Mesodermal cell (in vitro differentiated cells): Measurements from ENCODE around the gene LAMA3.

Experiments
- H3K27ac ChIP-seq: 2 replicates; pipeline ENCODE4 v1.7.0; 2013; ENCODE audit warnings: mild to moderate bottlenecking, low read depth, low read length, moderate library complexity; ENCODE audit not compliant: severe bottlenecking
- H3K36me3 ChIP-seq: 2 replicates; pipeline ENCODE4 v1.7.1; 2013; ENCODE audit warnings: mild to moderate bottlenecking, low read length, moderate library complexity; ENCODE audit not compliant: control insufficient read depth, insufficient read depth
- H3K4me1 ChIP-seq: one replicate; pipeline ENCODE4 v1.7.1; 2013; ENCODE audit warnings: mild to moderate bottlenecking, low read length; ENCODE audit not compliant: insufficient read depth, control insufficient read depth, poor library complexity, severe bottlenecking
- H3K4me3 ChIP-seq: 2 replicates; pipeline ENCODE4 v1.7.0; 2013; ENCODE audit warnings: low read length, control low read depth, mild to moderate bottlenecking; ENCODE audit not compliant: insufficient read depth, poor library complexity, severe bottlenecking; ENCODE audit errors: extremely low read depth
- H3K9me3 ChIP-seq: 2 replicates; pipeline ENCODE4 v1.7.1; 2013; ENCODE audit warnings: mild to moderate bottlenecking, low read length, moderate library complexity; ENCODE audit not compliant: control insufficient read depth
- WGBS, 2 experiments: methylation state at CpG; one replicate each; pipeline ENCODE4 v1.1.5; 2013; ENCODE audit warnings: missing lambda C conversion rate in 2 of 2; ENCODE audit not compliant: insufficient coverage in 2 of 2; 5-methylcytosine and 5-hydroxymethylcytosine counted together

Gene LAMA3

DNA sequence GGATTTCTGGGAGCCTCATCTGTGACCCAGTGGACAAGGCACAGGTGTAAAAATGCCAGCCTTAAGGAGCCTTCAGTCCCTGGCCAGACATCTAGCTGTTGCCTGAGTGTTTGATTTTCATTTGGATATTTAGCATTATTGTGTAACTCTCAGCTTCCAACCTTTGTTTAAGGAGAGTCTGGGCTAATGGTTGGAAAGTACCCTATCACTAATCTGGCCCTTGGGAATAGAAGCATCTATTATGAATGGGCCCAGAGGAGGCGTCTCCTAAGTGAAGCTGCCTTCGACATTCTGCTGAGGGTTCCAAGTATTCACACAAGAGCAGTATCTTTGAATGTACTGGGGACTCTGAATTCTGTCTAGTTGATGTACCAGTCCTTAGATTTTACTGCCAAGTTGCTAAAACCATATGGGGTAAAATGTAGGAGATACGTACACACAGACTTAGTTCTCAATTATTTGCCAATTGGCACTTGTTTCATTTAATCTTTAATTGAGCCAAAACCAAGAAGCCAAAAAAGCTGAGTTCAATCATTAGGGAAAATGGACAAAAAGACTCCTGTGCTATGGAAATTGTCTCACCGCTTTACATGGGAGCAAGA lies 19.3 kb upstream of the LAMA3 start:
- Histone ChIP-seq H3K27ac (no peak overlapping the region), H3K9me3 (no peaks in the 10 kb centered on the region), H3K36me3 (no peaks in the 10 kb centered on the region), H3K4me3 (no peak overlapping the region), H3K4me1 (no peaks in the 10 kb centered on the region)
- 96% methylated on average over 2 to 4 of the region's 4 CpGs for WGBS, 2 experiments

DNA sequence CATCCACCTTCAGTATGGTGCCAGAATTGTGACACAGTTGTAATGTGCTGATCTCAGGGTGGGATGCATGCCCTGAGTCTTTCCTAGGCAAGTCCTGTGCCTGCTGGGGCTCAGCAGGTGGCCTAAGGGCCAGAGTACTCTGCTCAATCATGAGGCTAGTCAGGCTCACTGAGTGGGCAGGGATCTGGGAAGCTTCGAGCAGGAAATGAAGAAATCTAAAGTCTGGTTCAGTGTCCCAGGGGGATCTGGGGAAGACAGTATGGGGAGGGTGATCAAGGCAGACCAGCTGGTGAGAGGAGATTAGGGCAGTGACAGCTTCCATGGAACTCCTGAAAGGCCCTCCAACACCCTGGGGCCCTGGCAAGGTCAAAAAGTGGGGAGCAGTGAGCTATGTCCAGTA lies 17.7 kb upstream of the LAMA3 start:
- H3K36me3 ChIP-seq, result no peaks in the 10 kb centered on the region
- no peak overlapping the region for H3K27ac ChIP-seq
- no peaks in the 10 kb centered on the region for H3K4me1 ChIP-seq
- H3K9me3 ChIP-seq, result no peaks in the 10 kb centered on the region
- H3K4me3 ChIP-seq, result no peak overlapping the region
- 67 to 88% methylated on average over 1 of the region's 1 CpG for WGBS, 2 experiments

DNA sequence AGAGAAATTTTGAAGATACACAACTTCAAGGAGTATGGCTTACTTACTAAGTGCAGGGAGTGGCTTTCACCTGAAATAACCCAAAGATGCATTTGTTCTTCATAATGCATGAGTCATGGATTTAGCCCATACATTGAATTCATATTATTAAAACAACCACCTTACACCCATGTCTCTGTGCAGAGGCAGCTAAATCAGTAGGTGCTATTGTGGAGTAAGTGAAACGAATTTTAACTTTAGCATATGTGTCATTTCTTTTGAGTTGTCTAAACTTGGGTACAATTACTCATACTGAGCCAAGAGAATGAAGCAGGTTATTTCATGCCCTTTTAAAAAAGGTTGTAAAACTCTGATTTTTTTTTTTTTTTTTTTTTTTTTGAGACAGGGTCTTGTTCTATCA lies 15.5 kb upstream of the LAMA3 start:
- Histone ChIP-seq H3K4me1 (no peaks in the 10 kb centered on the region), H3K36me3 (no peaks in the 10 kb centered on the region), H3K27ac (no peak overlapping the region), H3K9me3 (no peaks in the 10 kb centered on the region), H3K4me3 (no peak overlapping the region)
- WGBS, 2 experiments, result no CpG with 5 or more reads among the region's 1 CpG

DNA sequence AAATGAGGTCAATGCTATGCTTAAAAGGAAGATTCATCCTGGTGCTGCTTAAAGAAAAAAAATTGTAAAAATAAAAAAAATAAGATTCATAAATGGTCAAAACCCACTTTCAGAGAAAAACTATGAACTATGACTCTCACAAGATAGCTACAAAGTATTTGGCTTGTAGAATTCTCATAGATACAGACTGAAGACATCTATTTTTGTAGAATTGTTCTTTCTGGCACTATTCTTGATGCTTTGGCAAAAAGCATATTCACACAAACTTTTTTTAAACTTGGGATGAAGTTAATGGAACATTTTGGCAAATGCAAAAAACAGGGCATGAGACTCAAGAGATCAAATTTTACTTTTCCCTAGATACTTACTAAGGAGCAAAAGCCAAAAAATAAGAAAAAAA lies 14.0 kb upstream of the LAMA3 start:
- Histone ChIP-seq H3K36me3 (no peaks in the 10 kb centered on the region), H3K27ac (no peak overlapping the region), H3K4me3 (no peak overlapping the region), H3K4me1 (no peaks in the 10 kb centered on the region), H3K9me3 (no peaks in the 10 kb centered on the region)

DNA sequence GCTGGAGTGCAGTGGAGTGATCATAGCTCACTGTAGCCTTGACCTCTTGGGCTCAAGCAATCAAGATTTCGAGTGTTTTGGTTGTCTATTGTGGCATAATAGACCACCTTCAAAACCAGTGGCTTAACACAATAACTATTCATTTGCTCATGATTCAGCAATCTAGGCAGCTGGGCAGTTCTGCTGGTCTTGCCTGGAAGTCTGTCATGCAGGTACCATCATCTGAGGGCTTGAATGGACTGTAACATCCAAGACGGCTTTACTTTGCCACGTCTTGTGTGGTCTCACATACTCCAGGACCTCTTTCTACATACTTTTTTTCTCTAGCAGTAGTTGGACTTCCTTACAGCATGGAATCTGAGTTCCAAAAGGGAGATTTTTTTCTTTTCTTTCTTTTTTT lies 13.4 kb upstream of the LAMA3 start:
- H3K9me3 ChIP-seq, result no peaks in the 10 kb centered on the region
- no peaks in the 10 kb centered on the region for H3K4me1 ChIP-seq
- WGBS, 2 experiments, result 85 to 92% methylated on average over 2 of the region's 3 CpGs
- no peak overlapping the region for H3K27ac ChIP-seq
- H3K36me3 ChIP-seq, result no peaks in the 10 kb centered on the region
- H3K4me3 ChIP-seq, result no peak overlapping the region

DNA sequence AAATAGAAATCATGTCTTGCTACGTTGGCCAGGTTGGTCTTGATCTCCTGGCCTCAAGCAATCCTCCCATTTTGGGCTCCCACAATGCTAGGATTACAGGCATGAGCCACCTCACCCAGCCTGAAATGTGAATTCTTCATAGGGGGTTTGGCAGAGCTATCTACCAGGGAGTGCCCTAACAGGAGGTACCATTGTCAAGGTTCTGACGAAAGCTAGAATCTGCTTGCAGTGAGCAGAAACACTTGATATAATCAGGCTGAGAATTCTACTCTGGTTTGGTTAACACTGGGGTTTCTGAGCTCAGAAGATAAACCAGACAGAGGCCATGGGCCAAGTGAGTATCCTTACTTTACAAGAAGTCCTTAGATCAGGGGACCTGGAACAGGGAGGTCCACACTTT lies 7.2 kb upstream of the LAMA3 start:
- H3K27ac ChIP-seq, result no peak overlapping the region
- 78 to 79% methylated on average over 1 to 2 of the region's 2 CpGs for WGBS, 2 experiments
- no peaks in the 10 kb centered on the region for H3K4me1 ChIP-seq
- no peaks in the 10 kb centered on the region for H3K9me3 ChIP-seq
- no peak overlapping the region for H3K4me3 ChIP-seq
- no peaks in the 10 kb centered on the region for H3K36me3 ChIP-seq

DNA sequence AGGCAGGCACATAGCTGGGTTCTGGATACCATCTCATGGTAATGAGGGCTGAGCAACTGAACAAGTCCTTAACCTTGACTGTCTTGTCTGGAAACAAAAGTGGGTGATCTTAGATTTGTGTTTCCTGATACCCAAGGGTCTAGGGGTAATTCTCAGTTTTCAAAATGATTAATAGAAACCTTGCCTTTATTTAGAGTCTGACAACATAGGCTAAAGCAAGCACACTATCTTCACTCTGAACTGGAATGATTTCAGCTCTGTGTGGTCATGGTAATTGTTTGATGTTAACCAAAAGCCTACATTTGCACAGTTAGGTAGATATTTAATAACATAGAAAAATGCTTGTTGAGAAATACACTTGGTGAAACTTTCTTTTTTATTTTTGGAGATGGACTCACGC lies 6.8 kb upstream of the LAMA3 start:
- H3K27ac ChIP-seq, result no peak overlapping the region
- no peaks in the 10 kb centered on the region for H3K36me3 ChIP-seq
- no peaks in the 10 kb centered on the region for H3K9me3 ChIP-seq
- no peaks in the 10 kb centered on the region for H3K4me1 ChIP-seq
- H3K4me3 ChIP-seq, result no peak overlapping the region
- 86 to 100% methylated on average over 1 of the region's 1 CpG for WGBS, 2 experiments

DNA sequence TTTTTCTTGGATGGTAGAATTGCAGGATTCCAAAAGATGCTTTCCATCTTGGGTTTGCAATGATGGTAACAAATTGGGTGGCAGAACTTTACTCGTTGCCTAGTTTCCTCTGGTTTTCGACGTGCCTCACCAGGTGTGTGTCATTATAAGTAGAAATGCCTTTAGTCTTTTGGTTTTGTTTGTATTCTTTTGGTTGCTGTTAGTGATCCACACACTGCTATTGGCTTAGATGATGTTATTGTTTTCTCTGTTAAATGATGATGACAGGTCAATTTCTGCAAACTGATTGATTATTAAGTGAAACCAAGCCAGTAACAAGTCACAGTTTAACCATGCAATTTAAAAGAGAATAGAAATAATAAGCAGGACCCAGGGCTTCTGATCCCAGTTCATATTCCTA lies 6.1 kb upstream of the LAMA3 start:
- no peak overlapping the region for H3K4me3 ChIP-seq
- no peaks in the 10 kb centered on the region for H3K9me3 ChIP-seq
- WGBS, 2 experiments, result 60 to 100% methylated on average over 1 to 3 of the region's 3 CpGs
- H3K4me1 ChIP-seq, result no peaks in the 10 kb centered on the region
- H3K36me3 ChIP-seq, result no peaks in the 10 kb centered on the region
- no peak overlapping the region for H3K27ac ChIP-seq

DNA sequence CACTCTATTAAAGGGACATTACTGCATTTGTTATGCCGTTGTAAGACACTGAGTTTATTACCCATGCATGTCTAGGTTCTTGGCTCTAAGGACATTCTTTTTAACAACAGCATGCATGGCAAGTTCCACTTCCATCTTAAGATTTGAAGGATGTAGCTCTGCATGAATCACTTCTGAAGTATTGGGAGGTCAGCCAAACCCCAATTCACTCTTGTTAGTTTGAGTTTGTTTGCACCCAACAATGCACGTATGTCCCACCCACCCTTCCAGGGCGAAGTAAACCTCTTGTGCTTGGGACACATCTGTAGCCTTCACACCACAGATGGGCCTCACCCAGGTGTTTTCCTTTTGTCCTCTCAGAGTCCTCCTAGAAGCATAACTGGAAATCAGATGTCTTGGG lies 5.6 kb upstream of the LAMA3 start:
- H3K27ac ChIP-seq, result no peak overlapping the region
- no peak overlapping the region for H3K4me3 ChIP-seq
- H3K4me1 ChIP-seq, result no peaks in the 10 kb centered on the region
- 90% methylated on average over 2 of the region's 3 CpGs for WGBS, 2 experiments
- no peaks in the 10 kb centered on the region for H3K9me3 ChIP-seq
- no peaks in the 10 kb centered on the region for H3K36me3 ChIP-seq

DNA sequence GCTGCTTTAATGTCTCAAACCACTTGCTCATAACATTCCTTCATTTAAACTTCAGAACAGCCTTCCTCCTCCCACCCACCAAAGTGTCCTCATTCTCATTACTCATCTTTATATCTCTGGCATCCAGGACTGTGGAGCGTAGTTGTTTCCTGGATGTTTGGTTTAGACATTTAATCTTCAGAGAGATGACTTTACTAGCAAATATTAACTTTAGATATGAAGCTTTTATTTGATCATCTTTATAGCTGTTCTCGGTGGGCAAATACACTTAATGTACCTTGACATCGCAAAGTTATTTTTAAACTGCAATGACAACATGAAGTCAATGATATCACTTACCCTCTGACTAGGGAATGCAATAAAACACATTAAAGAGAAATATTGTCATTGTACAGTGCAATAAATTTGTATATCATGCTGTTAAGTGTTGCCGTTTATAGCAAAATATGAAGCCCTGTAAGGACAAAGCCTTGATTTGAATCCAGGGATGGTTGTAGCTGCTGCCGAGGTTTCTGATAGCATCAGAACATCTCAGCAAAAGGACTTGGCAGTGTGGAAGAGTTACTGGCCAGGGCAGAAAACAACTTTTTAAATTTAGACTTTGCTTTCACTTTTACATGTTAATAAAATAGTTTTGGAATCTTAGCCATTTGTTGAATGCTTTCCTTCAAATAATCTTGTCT lies 4.6 kb upstream of the LAMA3 start:
- H3K9me3 ChIP-seq, result no peaks in the 10 kb centered on the region
- no peak overlapping the region for H3K27ac ChIP-seq
- 83 to 95% methylated on average over 1 to 2 of the region's 5 CpGs for WGBS, 2 experiments
- H3K4me3 ChIP-seq, result no peak overlapping the region
- H3K4me1 ChIP-seq, result peaks cover 3% of the 10 kb centered on the region
- H3K36me3 ChIP-seq, result no peaks in the 10 kb centered on the region

DNA sequence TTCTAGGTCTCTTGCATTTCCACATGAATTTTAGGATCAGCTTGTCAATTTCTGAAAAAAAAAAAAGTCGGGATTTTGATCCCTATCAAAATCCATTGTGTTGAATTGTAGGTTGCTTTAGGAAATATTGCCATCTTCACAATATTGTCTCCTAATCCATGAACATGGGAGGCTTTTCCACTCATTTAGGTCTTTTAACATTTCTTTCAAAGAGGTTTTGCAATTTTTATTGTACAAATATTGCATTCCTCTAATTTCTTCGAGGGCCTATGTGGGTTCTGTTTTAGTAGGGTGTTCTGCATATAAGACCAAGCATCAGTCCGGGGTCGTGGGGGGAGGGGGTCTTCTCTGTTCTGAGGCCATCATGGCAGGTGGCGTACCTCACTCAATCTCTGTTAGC lies 725 bp upstream of the LAMA3 start:
- Histone ChIP-seq H3K4me3 (no peak overlapping the region), H3K36me3 (no peaks in the 10 kb centered on the region), H3K9me3 (no peaks in the 10 kb centered on the region), H3K4me1 (peaks cover 7% of the 10 kb centered on the region), H3K27ac (no peak overlapping the region)
- 66 to 75% methylated on average over 2 to 3 of the region's 5 CpGs for WGBS, 2 experiments
